ENCODE measurements around the gene SEMA6D. TPM values are rescaled to one million over a fixed set of nuclear protein-coding genes. Genes with fewer than 3 reads are reported as not detected.

SEMA6D gene, protein sequence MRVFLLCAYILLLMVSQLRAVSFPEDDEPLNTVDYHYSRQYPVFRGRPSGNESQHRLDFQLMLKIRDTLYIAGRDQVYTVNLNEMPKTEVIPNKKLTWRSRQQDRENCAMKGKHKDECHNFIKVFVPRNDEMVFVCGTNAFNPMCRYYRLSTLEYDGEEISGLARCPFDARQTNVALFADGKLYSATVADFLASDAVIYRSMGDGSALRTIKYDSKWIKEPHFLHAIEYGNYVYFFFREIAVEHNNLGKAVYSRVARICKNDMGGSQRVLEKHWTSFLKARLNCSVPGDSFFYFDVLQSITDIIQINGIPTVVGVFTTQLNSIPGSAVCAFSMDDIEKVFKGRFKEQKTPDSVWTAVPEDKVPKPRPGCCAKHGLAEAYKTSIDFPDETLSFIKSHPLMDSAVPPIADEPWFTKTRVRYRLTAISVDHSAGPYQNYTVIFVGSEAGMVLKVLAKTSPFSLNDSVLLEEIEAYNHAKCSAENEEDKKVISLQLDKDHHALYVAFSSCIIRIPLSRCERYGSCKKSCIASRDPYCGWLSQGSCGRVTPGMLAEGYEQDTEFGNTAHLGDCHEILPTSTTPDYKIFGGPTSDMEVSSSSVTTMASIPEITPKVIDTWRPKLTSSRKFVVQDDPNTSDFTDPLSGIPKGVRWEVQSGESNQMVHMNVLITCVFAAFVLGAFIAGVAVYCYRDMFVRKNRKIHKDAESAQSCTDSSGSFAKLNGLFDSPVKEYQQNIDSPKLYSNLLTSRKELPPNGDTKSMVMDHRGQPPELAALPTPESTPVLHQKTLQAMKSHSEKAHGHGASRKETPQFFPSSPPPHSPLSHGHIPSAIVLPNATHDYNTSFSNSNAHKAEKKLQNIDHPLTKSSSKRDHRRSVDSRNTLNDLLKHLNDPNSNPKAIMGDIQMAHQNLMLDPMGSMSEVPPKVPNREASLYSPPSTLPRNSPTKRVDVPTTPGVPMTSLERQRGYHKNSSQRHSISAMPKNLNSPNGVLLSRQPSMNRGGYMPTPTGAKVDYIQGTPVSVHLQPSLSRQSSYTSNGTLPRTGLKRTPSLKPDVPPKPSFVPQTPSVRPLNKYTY
- total RNA-seq (10 to 100 TPM in 1 of 4 donors, 1 to 10 TPM in 3; 5.6 to 12.5 (median 6.6) TPM), polyA plus RNA-seq (10 to 100 TPM in 1 of 3 donors, 1 to 10 TPM in 2; 2.4 to 10.4 (median 2.8) TPM)

DNA sequence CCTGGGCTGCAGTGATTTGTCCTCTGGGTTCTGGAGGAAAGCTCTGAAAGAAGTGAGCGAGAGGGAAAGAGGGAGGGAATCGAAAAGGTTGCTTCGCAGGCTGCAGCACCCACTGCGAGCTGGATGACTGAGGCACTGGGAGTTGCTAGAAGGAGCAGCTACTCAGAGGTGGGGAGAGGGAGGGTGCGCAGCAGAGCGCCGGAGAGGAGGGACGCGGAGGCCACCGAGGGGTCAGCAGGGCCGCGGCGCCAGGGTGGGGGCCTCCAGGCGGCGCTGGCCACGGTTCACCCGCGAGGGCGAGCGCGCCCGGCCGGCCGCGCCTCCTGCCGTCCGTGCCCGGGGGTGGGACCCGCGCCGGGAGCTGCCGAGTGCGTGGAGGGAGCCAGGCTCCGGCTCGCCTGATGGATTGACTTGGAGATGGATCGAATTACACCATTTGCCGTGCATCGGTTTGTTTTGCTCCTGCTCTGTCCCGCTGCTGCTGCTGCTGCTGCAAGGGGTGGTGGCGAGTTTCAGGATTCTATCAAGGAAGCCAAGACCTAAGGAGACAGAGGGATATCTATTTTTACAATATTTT, at the start of gene SEMA6D:
Gene SEMA6D, plus strand, starts transcription at position 470 of the 577 bp plus-strand sequence. CDS start 42,294 bp downstream, outside the sequence.
- H3K27ac ChIP-seq = peak within 1 kb of the TSS; percentile 70 to 87 (median 81)
- peak within 1 kb of the TSS; percentile 48 to 77 (median 70) for H3K4me3 ChIP-seq
- DNase-seq = peak; percentile 77
- H3K27me3 ChIP-seq = peaks cover 0 to 23% (median 0%) of the 10 kb centered on the region in 3 donors
- peak in 2 of 4 donors; percentile 36 to 43 for TF ChIP-seq POLR2AphosphoS5 (IDR thresholded peaks at IDR 0.05)
- no peak for TF ChIP-seq POLR2A (IDR thresholded peaks at IDR 0.05)
- TF ChIP-seq EP300 (IDR thresholded peaks at IDR 0.05) = no peak
- TF ChIP-seq, protein P1, sequence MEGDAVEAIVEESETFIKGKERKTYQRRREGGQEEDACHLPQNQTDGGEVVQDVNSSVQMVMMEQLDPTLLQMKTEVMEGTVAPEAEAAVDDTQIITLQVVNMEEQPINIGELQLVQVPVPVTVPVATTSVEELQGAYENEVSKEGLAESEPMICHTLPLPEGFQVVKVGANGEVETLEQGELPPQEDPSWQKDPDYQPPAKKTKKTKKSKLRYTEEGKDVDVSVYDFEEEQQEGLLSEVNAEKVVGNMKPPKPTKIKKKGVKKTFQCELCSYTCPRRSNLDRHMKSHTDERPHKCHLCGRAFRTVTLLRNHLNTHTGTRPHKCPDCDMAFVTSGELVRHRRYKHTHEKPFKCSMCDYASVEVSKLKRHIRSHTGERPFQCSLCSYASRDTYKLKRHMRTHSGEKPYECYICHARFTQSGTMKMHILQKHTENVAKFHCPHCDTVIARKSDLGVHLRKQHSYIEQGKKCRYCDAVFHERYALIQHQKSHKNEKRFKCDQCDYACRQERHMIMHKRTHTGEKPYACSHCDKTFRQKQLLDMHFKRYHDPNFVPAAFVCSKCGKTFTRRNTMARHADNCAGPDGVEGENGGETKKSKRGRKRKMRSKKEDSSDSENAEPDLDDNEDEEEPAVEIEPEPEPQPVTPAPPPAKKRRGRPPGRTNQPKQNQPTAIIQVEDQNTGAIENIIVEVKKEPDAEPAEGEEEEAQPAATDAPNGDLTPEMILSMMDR (IDR thresholded peaks at IDR 0.05) = peak in 1 of 4 experiments; percentile 35
- intact Hi-C loops (cut with DNase I) = no loop called here
- no peaks in the 10 kb centered on the region for H3K36me3 ChIP-seq
- 1% methylated on average over 40 of the region's 40 CpGs for WGBS, 2 donors
- H3K4me1 ChIP-seq = peaks cover 0 to 29% (median 19%) of the 10 kb centered on the region in 4 donors
- H3K9me3 ChIP-seq = no peaks in the 10 kb centered on the region

DNA sequence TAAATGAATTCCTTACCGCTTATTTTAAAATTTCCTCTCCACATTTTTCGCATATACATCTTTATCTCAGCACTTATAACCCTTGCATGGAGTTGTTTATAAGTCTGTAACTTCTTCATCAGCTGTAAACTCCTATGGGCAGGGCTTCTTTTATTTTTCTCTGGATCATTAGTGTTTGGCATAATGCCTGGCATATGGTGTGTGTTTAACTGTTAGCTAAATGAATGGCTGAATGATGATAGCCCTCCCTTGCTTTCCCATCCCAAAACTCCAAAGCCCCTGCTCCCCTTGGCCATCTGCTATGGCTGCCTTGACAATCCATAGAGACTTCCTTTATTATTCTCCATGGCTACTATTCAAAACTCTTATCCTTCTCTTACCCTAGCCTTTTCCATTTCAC, 48.1 kb upstream of the SEMA6D start:
- TF ChIP-seq, protein P1 (IDR thresholded peaks at IDR 0.05) = no peak
- TF ChIP-seq POLR2A (IDR thresholded peaks at IDR 0.05) = no peak
- no peak for TF ChIP-seq EP300 (IDR thresholded peaks at IDR 0.05)
- no peak for TF ChIP-seq POLR2AphosphoS5 (IDR thresholded peaks at IDR 0.05)
- Histone ChIP-seq H3K27ac (no peak overlapping the region), H3K27me3 (no peaks in the 10 kb centered on the region), H3K4me1 (no peaks in the 10 kb centered on the region), H3K9me3 (no peaks in the 10 kb centered on the region), H3K4me3 (no peak overlapping the region), H3K36me3 (no peaks in the 10 kb centered on the region)
- intact Hi-C loops (cut with DNase I) = loop anchor here (10.0 kb wide), 1 partner anchor 76 kb away; no protein-coding TSS in a partner anchor
- no peak for DNase-seq
- WGBS, 2 donors = 63 to 78% methylated on average over 2 of the region's 2 CpGs

DNA sequence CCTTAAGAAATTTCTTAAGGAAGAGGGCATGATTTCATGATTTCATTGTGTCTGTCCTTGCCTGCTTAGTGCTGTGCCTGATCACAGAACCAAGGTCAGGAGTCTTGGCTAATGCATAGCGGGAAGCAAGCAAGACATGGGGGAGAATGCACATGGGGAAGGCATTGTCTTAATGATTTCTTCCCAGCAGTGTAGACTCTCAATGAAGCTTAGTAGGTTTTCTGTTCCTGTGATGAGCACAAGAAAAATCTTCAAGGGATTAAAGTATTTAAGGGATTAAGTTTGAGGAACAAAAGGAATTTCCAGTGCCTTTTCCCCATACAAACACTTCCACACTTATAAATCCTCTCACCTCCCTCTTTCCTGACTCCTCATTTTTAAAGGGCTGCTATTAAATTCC, 46.9 kb upstream of the SEMA6D start:
- Histone ChIP-seq H3K4me3 (no peak overlapping the region), H3K27me3 (no peaks in the 10 kb centered on the region), H3K36me3 (no peaks in the 10 kb centered on the region), H3K4me1 (no peaks in the 10 kb centered on the region), H3K9me3 (no peaks in the 10 kb centered on the region), H3K27ac (no peak overlapping the region)
- 97 to 99% methylated on average over 1 of the region's 1 CpG for WGBS, 2 donors
- intact Hi-C loops (cut with DNase I) = no loop called here
- no peak for DNase-seq
- TF ChIP-seq EP300 (IDR thresholded peaks at IDR 0.05) (no peak), POLR2A (IDR thresholded peaks at IDR 0.05) (no peak), POLR2AphosphoS5 (IDR thresholded peaks at IDR 0.05) (no peak)
- TF ChIP-seq, protein P1 (IDR thresholded peaks at IDR 0.05) = no peak

DNA sequence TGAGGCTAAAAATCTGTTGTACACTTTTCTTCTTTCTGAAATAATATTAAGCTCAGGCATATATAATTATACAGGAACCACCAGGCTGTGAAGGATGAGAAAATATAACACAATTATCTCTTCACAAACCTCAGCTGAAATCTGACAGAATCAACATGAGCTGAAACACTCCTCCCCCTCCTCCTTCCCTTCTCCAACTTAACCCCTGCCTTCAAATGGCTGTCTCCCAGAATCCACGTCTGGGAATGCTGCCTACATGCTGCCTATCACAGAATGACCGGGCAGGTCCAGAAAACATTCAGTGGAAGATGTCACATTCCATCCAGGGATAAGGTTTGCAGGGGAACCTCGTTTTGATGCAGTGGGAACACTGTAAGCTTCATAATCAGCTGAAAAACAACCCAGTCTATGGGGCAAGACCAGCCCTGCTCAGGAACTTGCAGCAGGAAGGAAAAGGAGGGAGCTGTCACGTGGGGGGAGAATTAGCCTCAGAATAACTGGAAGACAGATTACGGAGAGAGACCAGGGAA, 44.0 kb upstream of the SEMA6D start:
- 31 to 61% methylated on average over 5 of the region's 5 CpGs for WGBS, 2 donors
- no peaks in the 10 kb centered on the region for H3K27me3 ChIP-seq
- no peak for DNase-seq
- H3K36me3 ChIP-seq = no peaks in the 10 kb centered on the region
- intact Hi-C loops (cut with DNase I) = no loop called here
- no peaks in the 10 kb centered on the region for H3K4me1 ChIP-seq
- H3K4me3 ChIP-seq = no peak overlapping the region
- no peaks in the 10 kb centered on the region for H3K9me3 ChIP-seq
- H3K27ac ChIP-seq = no peak overlapping the region
- TF ChIP-seq, protein P1 (IDR thresholded peaks at IDR 0.05) = no peak
- TF ChIP-seq POLR2A (IDR thresholded peaks at IDR 0.05) = no peak
- TF ChIP-seq POLR2AphosphoS5 (IDR thresholded peaks at IDR 0.05) = no peak
- TF ChIP-seq EP300 (IDR thresholded peaks at IDR 0.05) = no peak

Measured in sigmoid colon (tissue), 7 donors.